DMS114 treated with DMSO at 0.1 percent for 48 hours (cell line): ENCODE data around the gene KCNQ1OT1.

Experiments used
- DNase-seq: peaks from one replicate; lab custom pipeline; 2025; ENCODE audit not compliant: unreplicated experiment; lab: John Stamatoyannopoulos, UW

The KCNQ1OT1 gene

DNA sequence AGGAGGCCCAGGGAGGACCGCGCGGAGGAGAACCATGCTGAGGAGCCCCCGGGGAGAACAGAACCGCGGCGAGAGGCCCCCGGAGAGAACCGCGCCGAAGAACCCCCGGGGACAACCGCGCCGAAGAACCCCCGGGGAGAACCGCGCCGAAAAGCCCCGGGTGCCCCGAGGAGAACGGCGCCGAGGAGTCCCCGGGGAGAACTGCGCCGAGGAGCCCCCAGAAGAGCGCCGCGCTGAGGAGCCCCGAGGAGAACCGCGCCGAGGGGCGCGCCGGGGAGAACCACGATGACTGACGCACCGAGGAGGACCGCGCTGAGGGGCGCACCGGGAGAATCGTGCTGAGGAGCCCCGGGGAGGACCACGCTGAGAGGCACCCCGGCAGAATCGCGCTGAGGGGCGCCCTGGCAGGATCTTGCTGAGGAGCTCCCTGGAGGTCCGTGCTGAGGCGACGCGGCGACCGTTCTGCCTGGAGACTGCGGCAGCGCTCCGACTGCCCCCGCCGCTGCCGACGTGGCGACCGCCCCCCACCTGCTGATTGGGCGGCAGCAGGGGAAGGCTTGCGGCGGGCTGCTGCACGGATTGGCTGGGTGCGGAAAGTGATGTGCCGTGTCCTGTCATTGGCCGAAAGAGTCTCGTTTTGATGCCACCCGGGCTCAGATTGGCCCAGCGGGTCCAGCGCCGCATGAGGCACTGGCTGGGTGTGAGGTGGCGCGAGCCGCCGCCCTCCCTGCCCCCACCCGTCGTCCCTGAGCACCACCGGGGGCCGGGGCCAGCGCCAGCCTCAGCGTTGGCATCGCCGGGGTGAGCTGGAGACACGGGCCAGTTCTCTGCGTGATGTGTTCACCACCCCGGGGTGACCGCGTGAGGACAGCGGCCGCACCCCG, at the start of gene KCNQ1OT1:
KCNQ1OT1 (minus strand) TSS at position 464 of the 884 bp plus-strand sequence.
- DNase-seq = peak; percentile 64

DNA sequence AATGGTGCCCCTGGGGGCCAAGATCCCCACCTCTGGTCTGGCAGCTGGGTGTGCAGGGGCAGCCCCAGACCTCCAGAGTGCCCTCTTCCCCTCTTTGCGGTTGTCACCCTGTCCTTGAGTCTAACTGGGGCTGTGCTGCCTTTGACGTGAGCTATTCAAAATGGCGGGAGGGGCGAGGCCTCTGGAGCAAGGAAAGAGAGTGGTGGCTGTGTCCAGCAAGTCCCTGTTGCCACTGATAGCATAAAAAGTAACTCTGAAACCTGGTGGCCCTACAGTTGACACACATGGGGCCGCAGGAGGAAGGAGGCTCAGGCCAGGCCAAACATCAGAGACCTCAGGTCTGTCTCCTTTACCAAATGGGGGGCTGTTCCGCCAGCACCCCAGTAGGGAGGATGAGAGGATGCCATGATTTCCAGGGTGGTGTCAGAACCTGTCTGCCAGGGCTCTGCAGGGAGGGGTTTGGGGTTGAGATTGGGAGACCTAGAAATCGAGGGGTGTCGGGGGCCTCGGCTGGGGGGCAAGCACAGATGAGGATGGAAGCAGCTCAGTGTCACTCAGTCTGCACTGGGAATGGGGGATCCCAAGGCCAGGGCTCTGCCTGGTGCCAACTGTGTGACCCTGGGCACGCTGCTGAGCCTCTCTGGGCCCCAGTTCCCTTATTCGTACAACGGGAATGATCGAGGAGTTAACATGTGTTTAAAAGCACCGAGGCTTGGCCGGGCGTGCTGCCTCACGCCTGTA, 49.2 kb upstream of the KCNQ1OT1 start:
- DNase-seq = no peak

DNA sequence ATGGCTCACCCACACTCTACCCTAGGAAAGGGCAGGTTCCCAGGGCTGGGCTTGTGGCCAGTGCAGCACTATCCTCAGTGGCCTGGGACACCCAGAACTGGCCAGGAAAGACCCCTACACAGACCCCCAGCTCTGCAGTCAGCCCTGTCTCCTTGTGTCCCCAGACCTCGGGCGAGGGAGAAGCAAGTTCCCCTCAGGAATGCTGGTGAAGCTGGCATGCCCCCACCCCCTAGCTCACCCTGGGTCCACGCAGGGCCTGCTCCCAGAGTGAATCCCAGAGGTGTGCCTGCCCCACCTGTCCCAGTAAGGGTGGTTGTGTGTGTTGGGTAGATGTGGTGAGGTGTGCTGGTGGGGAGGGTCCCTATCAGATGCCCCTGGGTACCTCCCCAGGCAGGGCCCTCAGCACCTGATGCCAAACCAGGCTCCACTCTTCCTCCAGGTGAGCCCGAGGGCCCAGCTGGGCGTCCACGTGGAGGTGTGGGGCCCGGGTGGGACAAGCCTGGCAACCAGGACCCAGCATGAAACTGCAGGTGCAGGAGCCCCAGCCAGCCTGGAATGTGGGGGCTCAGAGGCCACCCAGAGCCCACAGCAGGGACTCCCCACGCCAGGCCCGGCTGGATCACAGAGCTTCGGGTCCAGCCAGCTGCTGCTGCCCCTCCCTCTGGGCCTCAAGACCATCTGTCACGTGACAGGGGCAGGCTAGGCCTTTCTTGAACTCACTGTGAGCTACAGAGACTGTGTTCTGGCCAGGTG, 48.4 kb upstream of the KCNQ1OT1 start:
- no peak for DNase-seq

DNA sequence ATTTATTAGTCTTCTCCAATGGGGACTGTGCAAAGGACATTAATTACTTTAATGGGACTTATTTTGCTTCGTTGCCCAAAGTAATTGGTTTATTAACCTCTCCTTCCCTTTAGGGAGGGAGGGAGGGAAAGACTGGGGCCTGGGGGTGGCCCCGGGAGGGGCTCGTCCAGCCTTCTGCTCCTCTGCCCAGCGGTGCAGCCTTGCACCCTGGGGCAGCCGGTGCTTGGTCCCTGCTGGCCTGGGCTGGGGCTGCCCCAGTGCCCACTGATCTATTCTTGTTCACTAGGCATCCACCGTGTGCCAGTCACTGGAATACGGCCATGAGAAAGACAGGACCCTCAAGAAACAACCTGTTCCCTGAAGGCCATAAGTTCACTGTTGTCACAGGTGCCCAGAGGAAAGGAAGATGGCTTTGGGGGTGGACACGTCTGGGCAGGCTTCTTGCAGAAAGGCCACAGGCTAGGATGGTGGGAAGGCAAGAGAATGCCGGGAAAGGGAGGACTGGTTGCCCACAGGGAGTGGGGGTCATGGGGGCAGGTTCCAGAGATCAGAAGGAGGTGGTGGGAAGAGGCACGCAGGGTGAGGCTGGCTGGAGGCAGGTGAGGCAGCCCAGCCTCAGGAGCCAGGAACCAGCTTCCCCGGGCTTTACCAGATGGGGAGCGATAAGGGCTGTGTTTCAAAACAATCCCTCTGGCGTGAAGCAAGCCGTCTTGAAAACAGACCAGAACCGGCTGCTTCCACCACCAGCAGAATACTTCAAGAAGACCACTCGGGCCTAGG, 47.6 kb upstream of the KCNQ1OT1 start:
- no peak for DNase-seq

DNA sequence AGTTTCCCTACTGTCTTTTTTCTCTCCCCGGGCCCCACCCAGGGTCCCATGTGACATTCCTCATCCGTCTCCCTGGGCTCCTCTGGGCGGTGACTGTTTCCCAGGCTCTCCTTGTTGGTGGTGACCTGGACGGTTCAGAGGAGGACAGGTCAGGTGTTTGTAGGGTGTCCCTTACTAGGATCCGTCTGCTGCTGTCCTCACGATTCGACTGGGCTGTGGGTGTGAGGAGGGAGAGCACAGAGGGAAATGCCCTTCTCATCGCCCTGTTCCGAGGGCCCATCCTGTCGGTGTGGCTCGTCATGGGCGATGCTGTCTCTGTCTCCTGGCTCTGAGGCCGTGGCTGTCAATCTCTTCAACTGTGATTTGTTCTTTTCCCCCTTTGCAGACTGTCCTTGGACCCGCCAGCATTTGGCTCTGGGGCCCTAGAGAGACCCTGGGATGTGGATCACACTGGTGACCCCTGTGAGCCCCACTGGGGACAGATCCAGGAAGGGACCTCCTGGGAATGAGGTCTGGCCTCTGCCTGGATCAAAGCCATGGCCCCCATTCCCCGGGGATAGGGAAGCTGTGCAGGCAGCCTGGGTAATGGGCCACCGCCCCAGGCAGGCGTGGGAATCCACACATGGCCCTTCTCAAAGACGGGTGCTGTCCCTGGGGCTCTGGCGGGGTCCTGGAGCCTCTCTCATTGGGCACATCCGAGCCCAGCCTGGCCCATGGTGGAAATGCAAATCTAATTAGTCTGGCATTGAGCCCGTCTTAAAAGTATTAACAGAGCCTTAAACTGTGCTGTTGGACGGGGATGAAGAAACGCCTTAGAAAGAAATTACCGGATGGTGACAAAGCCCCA, 46.8 kb upstream of the KCNQ1OT1 start:
- DNase-seq = no peak

DNA sequence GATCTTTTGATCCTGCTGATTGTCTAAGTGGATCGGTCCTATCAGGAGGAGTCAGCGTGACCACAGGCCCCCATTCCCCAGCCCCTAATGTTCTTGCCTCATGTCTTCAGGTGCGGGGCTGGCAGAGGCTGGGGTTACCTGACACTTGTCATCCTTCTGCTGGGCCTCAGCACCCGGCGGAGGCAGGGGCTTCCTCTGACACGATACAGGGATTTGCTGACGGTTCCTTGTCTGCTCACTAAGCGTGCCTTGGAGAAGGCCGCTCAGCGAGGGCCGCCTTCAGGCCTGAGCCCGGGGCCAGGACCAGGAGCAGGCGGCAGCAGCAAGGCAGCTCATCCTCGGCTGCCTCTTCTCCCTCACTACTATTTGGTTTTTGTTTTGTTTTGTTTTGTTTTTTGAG, 45.7 kb upstream of the KCNQ1OT1 start:
- no peak for DNase-seq

DNA sequence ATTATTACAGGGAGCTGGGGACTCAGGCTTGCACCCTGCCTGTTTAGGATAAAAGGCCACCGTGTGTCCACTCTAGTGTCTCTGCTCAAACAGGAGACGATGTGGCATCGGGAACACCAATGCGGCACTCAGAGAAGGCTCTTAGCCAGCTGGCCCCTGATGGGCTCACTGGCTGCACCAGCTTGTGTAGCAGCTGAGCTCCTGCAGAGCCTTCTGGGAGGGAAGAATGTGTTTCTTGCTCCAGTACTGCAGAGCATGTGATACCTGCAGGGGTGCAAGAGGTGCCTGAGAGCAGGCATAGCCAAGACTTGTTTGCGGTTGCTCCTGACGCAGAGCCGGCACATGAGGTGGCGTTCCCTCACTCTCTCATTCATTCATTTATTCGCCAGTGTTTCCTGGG, 44.4 kb upstream of the KCNQ1OT1 start:
- DNase-seq = no peak

DNA sequence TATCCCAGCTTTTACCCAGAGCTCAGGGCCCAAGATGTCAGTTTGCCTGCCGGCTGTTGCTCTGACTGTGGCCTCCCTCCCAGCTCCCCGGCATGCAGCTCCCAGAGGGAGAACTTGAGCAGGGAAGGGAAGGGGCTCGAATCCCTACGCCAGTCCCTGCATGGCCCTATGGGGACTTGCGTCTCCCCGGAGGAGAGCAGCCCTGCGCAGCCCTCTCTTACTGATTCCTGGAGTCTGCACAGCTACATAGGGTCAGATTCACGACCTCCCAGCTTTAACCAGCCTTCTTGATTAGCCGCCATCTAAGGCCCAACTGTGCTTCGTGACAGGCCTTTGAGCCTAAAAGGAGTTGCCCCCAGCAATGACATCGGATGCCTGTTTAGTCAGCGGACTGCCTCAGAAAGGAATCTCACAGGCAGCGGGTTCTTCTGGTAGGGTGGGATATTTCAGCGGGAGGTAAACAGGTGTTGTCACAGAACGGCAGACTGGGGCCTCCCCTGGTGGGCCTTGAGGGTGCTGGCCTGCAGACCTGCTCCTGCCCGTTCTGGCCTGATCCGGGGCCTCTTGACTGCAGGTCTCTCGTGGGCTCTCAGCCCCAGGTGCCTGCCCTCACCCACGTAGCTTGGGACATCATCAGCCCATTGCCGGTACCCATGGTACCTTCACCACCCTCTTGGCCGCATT, 43.8 kb upstream of the KCNQ1OT1 start:
- DNase-seq = no peak

DNA sequence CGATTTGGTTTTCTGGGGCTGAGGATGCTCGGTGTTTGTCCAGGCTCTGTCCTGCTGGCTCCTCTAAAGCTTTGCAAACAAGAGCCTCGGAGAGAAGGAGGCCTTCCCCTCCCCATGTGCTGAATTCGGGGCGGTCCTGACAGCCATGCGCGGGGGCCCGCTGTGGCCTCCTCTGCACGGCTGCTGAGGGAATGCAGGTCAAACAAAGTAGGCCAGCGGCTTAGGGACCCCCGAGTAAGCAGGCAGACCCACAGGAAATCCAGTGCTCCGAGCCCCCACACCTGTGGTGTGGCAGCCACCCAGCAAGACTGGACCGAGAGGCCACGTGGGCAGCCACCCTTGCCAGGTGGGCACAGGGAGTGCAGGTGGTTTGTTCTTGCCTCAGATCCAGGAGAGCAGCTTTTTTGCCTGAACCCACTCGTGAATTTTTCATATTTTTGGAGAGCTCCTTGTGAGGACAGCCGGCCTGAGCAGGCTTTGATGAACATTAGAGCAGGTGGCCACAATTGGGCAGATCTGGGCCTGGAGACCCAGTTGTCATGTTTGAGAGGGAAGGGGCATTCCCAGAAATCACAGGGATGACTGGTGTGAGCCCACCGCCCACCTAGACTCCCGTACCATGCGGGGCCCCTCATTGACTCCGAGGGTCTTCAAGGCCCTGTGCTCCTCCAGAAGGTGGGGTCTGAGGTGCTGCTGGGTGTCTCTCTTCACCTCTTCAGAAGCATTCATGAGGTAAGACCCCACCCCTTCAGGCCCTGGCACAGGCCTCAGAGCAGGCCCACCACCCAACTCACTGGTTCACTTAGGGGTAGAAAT, 43.0 kb upstream of the KCNQ1OT1 start:
- no peak for DNase-seq

DNA sequence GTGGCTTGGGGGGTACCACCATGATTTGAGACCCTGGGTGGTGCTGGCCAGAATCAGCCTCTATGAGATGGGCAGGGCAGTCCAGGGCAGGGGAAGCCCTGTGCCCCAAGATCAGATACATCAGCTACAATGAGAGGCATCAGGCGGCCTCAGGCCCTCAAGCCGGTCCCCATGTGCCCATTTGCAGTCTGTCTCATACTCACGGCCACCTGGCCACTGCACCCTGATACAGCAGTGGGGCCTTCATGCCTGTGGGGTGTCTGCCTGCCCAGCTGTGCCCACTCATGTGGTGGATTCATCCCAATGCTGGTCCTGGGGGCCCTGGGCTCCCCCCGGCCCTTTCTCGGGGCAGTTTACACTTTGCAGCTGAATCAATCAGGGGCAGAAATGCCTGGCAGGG, 42.4 kb upstream of the KCNQ1OT1 start:
- no peak for DNase-seq

DNA sequence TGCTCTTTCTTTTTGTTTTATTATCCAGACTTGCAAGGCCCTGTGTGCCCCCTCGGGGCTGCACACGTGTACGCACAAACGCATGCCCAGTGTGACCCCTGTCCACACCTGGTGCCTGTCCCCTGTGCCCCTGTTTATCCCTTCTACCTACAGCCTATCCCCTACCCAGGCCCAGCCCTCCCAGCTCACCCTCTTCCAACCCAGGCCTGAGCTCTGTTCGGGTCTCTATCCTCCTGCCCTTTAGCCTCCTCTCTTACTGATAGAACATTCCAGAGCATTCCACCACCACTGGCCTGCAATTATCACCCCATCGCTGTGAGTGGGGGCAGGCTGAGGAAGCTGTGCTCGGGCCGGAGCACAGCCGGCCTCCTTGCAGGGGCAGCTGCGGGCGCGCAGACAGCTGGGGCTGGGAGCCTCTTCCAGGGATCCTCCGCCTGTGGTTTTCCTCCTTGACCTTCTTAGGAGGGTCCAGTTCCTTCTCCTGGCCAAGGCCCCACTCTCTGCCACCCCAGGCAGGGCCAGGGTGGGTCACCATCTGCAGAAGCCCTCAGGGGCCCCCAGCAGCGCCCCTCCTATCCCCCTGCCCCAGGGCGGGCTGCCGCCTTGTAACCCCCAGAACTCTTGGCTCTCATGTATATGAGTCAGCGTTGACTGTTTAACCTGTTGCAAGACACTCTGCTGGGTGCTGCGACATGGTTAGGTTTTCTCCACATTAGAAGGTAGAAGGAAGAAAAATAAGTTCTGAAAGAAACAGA, 41.8 kb upstream of the KCNQ1OT1 start:
- DNase-seq = no peak

DNA sequence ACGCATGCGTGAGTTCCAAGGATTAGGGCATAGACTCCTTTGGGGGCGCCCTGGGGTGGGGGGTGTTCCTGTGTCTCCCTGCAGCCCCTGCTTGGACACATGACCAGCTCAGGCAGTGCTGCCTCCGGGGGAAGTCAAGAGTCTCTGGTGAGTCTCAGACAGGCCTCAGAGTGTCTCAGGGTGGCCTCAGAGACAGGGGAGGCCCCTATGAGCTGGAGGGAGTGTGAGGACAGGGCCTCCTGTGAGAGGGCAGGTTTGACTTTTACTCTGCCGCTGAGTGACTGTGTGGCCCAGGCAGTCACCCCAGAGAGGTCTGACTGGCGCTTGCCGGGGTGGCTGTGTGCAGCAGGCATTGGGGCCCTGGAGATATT, 41.2 kb upstream of the KCNQ1OT1 start:
- DNase-seq = no peak

DNA sequence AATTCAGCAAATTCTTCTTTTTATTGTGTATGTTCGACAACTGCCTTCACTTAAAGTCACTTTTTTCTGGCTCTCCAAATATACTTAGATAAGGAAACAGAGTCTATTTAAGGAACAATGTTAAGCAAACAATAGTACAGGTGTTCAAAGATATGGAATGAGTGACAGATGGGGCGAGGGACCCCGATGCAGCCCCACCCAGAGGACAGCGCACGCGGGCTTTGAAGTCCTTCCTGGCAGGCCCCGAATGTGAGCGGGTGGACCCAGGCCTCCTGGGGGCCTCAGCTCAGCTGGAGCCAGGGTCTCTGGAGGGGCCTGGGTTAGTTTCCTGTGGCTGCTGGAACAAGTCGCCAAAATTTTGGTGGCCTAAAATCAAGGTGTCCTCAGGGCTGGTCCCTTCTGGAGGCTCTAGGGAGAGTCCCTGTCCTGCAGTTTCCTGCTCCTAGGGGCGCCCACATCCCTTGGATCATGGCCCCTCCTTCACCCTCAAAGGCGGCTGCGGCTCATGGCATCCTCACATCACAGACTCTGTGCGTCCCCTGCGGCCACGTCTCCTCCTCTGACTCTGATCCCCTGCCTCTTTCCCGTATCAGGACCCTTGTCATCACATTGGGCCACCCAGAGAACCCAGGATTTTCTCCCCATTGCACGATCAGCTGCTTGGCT, 40.6 kb upstream of the KCNQ1OT1 start:
- DNase-seq = no peak

DNA sequence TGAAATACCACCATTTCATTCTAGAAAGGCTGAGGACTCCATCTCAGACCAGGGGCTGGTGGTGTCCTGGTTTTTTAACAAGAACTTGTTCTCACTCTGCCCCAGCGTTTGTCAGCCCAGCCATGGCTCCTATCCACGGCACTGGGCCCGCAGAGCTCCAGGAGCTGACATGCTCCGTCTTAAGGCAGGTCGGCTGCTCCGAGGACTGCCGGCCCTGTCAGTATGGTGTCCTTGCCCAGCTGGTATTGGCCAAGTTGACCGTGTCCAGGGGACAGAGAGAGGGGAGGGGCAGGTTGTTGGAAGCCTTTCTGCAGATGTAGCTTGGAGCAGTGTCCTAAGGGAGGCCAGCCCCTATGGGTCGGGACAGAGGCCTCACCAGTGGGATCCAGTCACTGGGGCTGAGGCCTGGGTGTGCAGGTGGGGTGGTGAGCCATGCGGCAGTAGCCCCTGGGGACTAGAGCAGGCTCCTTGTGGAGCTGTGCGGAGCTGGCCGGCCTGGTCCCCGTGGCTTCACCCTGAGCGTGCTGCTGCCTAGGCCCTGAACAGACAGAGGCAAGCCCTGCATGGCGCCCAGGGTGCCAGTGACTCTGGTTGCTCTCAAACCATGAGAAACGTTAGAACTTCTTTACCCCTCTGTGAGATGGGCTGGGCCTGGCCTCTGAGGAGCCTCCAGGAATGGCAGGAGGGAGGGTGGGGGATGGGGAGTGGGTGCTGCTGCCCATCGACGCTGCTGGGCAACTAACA, 39.9 kb upstream of the KCNQ1OT1 start:
- DNase-seq = no peak

DNA sequence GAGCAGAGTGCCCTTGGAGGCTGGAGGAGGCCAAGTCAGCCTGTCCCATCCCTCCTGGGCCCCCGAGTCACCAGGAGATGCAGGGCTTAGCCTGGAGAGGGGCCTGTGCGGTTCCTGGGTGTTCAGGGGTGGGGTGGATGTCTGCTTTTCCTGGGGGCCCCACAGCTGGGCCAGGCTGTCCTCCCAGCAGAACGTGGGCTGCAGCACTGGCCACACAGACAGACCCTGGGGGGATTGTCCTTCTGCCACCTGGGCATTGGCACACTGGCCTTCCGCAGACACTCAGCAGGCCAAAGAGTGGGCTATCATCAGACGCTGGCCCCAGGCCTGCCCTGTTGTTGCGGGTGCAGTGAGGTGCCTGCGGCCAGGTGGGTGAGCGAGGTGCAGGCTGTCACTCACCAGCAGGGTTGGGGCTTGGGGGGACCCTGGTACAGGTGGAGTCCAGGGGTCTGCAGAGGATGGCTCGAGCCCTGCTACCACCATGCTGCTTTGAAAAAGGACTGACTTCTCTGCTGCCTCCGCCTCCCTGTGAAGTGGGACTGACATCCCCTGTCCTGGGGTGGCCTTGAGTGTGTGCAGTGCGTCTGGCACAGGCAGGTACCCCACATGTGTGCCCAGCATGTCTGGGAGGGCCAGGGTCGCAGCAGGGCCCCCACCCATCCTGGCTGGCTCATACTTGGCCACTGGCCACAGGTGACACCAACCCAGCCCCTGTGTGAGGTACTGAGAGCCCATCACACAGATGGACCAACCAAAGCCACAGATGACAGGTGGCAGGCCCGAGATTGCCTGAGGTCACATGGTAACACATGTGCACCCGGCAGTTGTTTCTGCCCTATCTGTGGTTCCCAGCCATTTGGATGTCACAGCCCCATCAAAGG, 39.0 kb upstream of the KCNQ1OT1 start:
- DNase-seq = no peak

DNA sequence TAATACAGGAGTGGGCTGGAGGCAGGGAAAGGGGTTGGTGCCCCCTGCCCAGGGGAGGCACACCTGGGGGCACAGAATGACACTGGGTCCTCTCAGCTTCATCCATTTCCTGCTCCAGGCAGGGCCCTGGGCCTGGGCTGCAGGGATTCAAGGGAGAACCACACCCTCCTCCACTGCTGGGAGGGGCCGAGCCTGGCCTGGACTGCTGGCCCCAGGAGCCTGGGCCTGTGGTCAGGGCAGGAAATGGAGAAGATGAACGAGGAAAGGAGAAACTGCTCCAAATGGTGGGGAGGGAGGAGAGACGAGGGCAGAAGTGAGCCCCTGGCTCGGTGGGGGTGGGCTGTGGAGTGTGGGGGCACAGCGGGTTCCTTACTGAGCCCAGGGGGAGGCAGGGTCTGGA, 38.1 kb upstream of the KCNQ1OT1 start:
- DNase-seq = no peak
